Keratinocyte (primary cell): ENCODE data around the gene CNTNAP5. TPM values are rescaled to one million over a fixed set of nuclear protein-coding genes. Genes with fewer than 3 reads are reported as not detected.

Experiments used
- DNase-seq: peaks from one replicate; pipeline ENCODE4 v3.0.0-alpha.2; 2011; ENCODE audit warnings: low read depth, missing footprints, low spot score
- FAIRE-seq: peaks from 2 replicates; lab custom pipeline; 2011; peaks lifted over from hg19 to GRCh38; lab: Jason Lieb, UNC
- H2AFZ ChIP-seq: 2 replicates; pipeline ENCODE4 v1.6.0; 2012; ENCODE audit warnings: low read length, control low read depth, inconsistent platforms; ENCODE audit not compliant: control insufficient read depth
- H3K27ac ChIP-seq: 2 replicates; pipeline ENCODE4 v1.5.1; 2011; ENCODE audit warnings: low read length; ENCODE audit not compliant: control insufficient read depth, insufficient read depth
- H3K27me3 ChIP-seq: 3 replicates; pipeline ENCODE4 v1.6.0; 2011; ENCODE audit warnings: low read length; ENCODE audit not compliant: control insufficient read depth, insufficient read depth; ENCODE audit errors: extremely low read depth
- H3K36me3 ChIP-seq, 2 experiments: 2 replicates in 1 of 2; 3 replicates in 1 of 2; pipeline ENCODE4 v1.5.1; 2011; ENCODE audit warnings: low read length in 2 of 2, mild to moderate bottlenecking in 1 of 2; ENCODE audit not compliant: control insufficient read depth in 2 of 2, insufficient read depth in 2 of 2; ENCODE audit errors: extremely low read depth in 1 of 2
- H3K4me1 ChIP-seq: 3 replicates; pipeline ENCODE4 v1.5.1; 2011; ENCODE audit warnings: low read length; ENCODE audit not compliant: control insufficient read depth, insufficient read depth; ENCODE audit errors: extremely low read depth
- H3K4me2 ChIP-seq: 3 replicates; pipeline ENCODE4 v1.6.0; 2011; ENCODE audit warnings: low read depth, low read length; ENCODE audit not compliant: control insufficient read depth, insufficient read depth; ENCODE audit errors: extremely low read depth
- H3K4me3 ChIP-seq, 3 experiments: fragments of 200-600 bp in 1 of 3; sonication (generic) in 1 of 3; 2 replicates in 2 of 3; 3 replicates in 1 of 3; pipeline ENCODE4 v1.5.1; 2011 to 2016; ENCODE audit warnings: low read length in 3 of 3, mild to moderate bottlenecking in 3 of 3, control low read depth in 2 of 3, inconsistent platforms in 1 of 3, low read depth in 1 of 3, mixed read lengths in 1 of 3, mixed run types in 1 of 3, moderate library complexity in 1 of 3; ENCODE audit not compliant: control insufficient read depth in 2 of 3, insufficient read depth in 2 of 3; ENCODE audit errors: extremely low read depth in 1 of 3
- H3K79me2 ChIP-seq: 2 replicates; pipeline ENCODE4 v1.6.0; 2012; ENCODE audit warnings: low read length; ENCODE audit not compliant: control insufficient read depth, insufficient read depth
- H3K9ac ChIP-seq: 3 replicates; pipeline ENCODE4 v1.6.0; 2011; ENCODE audit warnings: low read length; ENCODE audit not compliant: control insufficient read depth, insufficient read depth; ENCODE audit errors: extremely low read depth
- H3K9me1 ChIP-seq: 3 replicates; pipeline ENCODE4 v1.6.0; 2011; ENCODE audit warnings: low read length; ENCODE audit not compliant: control insufficient read depth, insufficient read depth; ENCODE audit errors: extremely low read depth
- H3K9me3 ChIP-seq: 2 replicates; pipeline ENCODE4 v1.5.1; 2012; ENCODE audit warnings: low read depth, low read length; ENCODE audit not compliant: control insufficient read depth
- H4K20me1 ChIP-seq: 3 replicates; pipeline ENCODE4 v1.6.0; 2011; ENCODE audit warnings: low read length; ENCODE audit not compliant: control insufficient read depth, insufficient read depth; ENCODE audit errors: extremely low read depth
- EZH2 ChIP-seq: IDR thresholded peaks from one replicate; pipeline ENCODE4 v1.6.1; 2012; ENCODE audit warnings: inconsistent platforms, mild to moderate bottlenecking, low read length, moderate library complexity
- dilution Hi-C: fragments of 300-500 bp; cut with MboI; formaldehyde crosslinking; loops from one replicate; pipeline ENCODE4 v1.7.0; 2020; ENCODE audit warnings: low sequenced_read_pairs; ENCODE audit not compliant: extremely low pct_ligation_motif_present
- polyA plus RNA-seq, 5 experiments: library from polyadenylated mRNA; depleted of rRNA in 3 of 5; stranded (reverse) in 3 of 5; stranded (forward) in 1 of 5; unstranded in 1 of 5; fragments of >200 nt; gene quantifications; 1 replicate in 1 of 5; 2 replicates in 3 of 5; 3 replicates in 1 of 5; pipeline versions ENCODE4 v1.2.1 to v1.2.3, GENCODE V29; 2011 to 2012; ENCODE audit warnings: missing spikeins in 2 of 5, low read depth in 1 of 5, low replicate concordance in 1 of 5
- TF ChIP-seq, protein P1 (sequence below), 3 experiments: IDR thresholded peaks in 1 of 3; conservative IDR thresholded peaks in 1 of 3; optimal IDR thresholded peaks in 1 of 3; 2 replicates in 2 of 3; 3 replicates in 1 of 3; pipeline versions ENCODE3 to v1.5.1; 2011; ENCODE audit warnings: low read length in 3 of 3, mild to moderate bottlenecking in 3 of 3, moderate library complexity in 2 of 3, control low read depth in 1 of 3, inconsistent platforms in 1 of 3; ENCODE audit not compliant: insufficient read depth in 2 of 3; ENCODE audit errors: extremely low read depth in 1 of 3

Gene CNTNAP5
- polyA plus RNA-seq, 1 donor (not counting 4 experiments of a cell fraction or from before 2014, with no cell fraction given): not detected

DNA sequence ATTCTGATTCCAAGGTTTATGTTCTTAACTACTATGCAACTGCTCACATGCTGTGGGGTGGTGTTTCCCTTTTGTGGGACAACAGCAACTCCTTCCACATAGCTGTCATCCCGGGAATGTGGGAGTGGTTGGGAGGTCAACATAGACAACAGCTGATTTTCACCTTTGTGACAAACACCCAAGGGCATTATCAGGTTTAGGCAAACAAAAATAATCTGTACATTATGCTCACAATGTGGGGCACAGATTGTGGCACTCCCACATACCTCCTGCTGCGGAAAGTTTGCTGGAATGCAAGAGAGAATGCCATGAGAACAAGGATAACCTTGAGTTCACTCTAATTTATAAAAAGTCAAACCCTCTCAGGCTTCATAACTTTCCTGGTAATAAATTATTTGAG, 582.6 kb downstream of the CNTNAP5 start:
- FAIRE-seq: no peak
- no peaks in the 10 kb centered on the region for H3K36me3 ChIP-seq
- TF ChIP-seq EZH2: no peak
- TF ChIP-seq, protein P1, sequence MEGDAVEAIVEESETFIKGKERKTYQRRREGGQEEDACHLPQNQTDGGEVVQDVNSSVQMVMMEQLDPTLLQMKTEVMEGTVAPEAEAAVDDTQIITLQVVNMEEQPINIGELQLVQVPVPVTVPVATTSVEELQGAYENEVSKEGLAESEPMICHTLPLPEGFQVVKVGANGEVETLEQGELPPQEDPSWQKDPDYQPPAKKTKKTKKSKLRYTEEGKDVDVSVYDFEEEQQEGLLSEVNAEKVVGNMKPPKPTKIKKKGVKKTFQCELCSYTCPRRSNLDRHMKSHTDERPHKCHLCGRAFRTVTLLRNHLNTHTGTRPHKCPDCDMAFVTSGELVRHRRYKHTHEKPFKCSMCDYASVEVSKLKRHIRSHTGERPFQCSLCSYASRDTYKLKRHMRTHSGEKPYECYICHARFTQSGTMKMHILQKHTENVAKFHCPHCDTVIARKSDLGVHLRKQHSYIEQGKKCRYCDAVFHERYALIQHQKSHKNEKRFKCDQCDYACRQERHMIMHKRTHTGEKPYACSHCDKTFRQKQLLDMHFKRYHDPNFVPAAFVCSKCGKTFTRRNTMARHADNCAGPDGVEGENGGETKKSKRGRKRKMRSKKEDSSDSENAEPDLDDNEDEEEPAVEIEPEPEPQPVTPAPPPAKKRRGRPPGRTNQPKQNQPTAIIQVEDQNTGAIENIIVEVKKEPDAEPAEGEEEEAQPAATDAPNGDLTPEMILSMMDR (optimal IDR thresholded peaks at IDR 0.05 in 1 of 3, IDR thresholded peaks at IDR 0.05 in 1 of 3, conservative IDR thresholded peaks at IDR 0.05 in 1 of 3; ENCODE audit: extremely low read depth in 1 of 3, insufficient read depth in 2 of 3, low read length in 3 of 3): no peak
- H4K20me1 ChIP-seq: no peaks in the 10 kb centered on the region
- no peak overlapping the region for H3K4me3 ChIP-seq
- H3K27me3 ChIP-seq: no peaks in the 10 kb centered on the region
- no peak overlapping the region for H3K9ac ChIP-seq
- H3K4me2 ChIP-seq: no peak overlapping the region
- no peaks in the 10 kb centered on the region for H3K4me1 ChIP-seq
- no peak overlapping the region for H3K27ac ChIP-seq
- no peak overlapping the region for H2AFZ ChIP-seq
- no peak for DNase-seq
- dilution Hi-C loops: no loop called here
- H3K9me1 ChIP-seq: no peaks in the 10 kb centered on the region
- H3K79me2 ChIP-seq: no peaks in the 10 kb centered on the region
- peaks cover 2% of the 10 kb centered on the region for H3K9me3 ChIP-seq

DNA sequence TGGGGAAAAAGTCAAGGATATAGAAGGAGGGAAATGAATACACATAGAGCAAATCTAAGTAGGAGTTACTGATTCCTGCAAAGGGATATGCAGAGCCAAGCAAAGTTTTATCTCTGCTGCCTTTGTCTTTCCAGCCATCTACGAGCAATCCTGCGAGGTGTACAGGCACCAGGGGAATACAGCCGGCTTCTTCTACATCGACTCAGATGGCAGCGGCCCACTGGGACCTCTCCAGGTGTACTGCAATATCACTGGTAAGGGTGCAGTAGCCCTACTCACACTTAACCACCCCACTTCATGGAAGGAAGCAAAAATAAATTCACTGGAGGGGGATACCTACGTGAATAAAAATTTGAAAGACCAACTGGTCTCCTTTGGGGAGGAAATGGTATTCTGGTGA, 584.6 kb downstream of the CNTNAP5 start:
- FAIRE-seq: no peak
- Histone ChIP-seq H3K9me3 (peaks cover 2% of the 10 kb centered on the region), H3K4me3 (no peak overlapping the region), H3K4me1 (no peaks in the 10 kb centered on the region), H3K9ac (no peak overlapping the region), H3K27me3 (no peaks in the 10 kb centered on the region), H4K20me1 (no peaks in the 10 kb centered on the region), H3K36me3 (no peaks in the 10 kb centered on the region), H3K9me1 (no peaks in the 10 kb centered on the region), H3K79me2 (no peaks in the 10 kb centered on the region), H3K4me2 (no peak overlapping the region), H2AFZ (no peak overlapping the region), H3K27ac (no peak overlapping the region)
- dilution Hi-C loops: no loop called here
- no peak for DNase-seq
- no peak for TF ChIP-seq EZH2
- TF ChIP-seq, protein P1 (optimal IDR thresholded peaks at IDR 0.05 in 1 of 3, IDR thresholded peaks at IDR 0.05 in 1 of 3, conservative IDR thresholded peaks at IDR 0.05 in 1 of 3; ENCODE audit: extremely low read depth in 1 of 3, insufficient read depth in 2 of 3, low read length in 3 of 3): no peak
